Stimulated activated CD4-positive, alpha-beta T cell treated with anti-CD3 and anti-CD28 coated beads, TNF-alpha, amount 100 ng/mL, for 48 hours (primary cell): Measurements from ENCODE around the gene NFKBIB.
"Not testable (repeated sequence)": the region's sequence is repeated elsewhere in the genome, so short reads cannot be mapped to it uniquely, and the experiment has no call there.

Source experiments
- DNase-seq, 3 donors: peaks; one replicate each; pipeline ENCODE4 v3.0.0-alpha.2; 2020; ENCODE audit warnings: low read depth in 3 of 3

The NFKBIB gene

DNA sequence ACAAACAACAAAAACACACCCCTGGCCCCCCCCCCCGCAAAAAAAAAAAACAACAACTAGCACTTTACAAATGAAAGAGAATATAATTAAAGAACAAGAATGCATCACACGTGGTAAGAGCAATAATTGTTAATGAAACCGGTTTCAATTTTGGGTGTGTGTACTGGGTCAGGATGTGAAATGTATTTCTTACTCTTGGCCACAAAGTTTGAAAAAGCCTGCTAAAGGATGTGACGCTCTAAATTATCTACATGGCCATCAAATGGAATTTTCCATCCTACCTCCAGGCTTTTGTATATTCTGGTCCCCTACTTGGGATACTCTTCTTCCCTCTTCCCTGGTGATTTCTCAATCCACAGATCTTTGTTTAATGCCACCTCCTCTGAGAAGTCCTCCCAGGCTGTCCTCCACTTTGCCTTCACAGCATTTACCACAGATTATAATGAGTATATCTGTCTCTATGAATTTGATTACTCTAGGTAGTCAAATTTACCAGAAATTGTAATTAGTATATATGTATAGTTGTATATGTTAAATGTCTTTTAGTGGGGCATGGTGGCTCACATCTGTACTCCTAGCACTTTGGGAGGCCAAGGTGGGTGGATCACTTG, 28.7 kb downstream of the NFKBIB start:
- no peak for DNase-seq

DNA sequence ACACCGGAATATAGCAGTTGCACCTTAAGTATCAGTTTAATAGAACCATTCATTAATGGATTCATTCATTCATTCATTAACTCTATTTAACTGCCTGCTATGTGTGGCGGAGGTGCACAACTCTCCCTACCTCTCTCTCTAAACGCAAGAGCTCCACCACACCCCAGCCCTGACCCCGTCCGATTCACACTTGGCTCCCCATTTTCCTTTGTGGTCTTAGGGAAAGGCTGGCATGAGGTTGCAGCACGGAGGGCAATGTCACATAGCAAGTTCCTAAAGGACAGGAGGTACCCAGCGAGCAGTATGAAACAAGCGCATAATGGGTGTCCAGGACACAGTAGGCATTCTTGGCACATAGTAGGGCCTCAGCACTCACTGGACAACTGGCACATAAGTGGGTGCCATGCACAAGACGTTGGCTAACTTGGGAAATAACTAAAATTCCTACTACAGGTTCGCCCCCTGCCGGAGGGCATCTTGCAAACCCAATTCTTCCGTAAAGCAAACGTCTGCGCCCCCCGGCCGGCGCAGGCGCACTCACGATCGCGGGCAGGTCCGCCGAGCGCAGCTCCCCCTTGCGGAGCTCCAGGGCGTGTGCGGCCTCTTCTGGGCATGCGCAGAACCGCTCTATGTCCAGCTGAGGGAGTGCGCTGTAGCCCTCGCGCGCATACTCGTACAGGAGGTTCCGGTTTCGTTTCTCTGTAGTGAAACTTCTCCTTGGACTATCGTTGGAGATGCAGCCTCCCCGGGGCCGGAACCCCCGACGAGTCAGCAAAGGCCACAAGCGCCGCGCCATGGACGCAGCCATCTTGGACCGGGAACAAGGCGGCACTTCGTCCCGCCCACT, 30.4 kb downstream of the NFKBIB start, which contains the start of gene SARS2:
SARS2 (minus strand) TSS at position 835 of the 847 bp plus-strand sequence; CDS start at position 808, 27 bp downstream.
- DNase-seq: peak; percentile 81 to 84 (median 82)

DNA sequence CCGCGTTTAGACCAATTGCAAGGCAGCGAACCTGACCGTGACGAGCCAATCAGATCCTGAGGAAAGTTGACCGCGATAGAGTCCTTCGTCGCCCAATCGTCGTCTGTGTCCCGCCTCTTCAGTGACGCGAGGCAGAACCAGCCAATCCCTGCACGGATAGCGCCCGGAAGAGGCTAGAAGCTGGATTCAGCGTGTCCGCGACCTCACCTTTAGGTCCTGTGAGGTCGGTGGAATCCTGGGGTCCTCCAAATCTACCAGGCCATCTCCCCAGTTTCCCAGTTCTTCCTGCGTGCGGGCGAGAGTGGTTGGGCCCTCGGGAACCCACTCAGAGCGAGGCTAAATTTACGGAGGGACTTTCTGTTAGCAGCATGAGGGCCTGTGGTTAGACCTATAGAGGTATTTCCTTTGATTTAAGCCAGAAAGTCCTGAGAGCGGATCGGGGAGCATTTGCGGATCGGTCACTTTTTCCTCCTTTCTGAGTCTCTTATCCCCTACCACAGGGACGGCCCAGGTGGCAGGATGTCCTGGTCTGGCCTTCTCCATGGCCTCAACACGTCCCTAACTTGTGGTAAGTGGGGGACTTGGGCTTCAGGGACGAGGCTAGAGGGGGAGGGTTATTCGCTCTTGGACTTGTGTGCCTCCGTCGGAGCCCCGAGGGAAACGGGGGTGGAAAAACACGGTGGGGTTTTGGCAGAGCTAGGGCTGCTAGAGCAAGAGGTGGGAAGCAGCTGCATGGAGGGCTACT, 31.2 kb downstream of the NFKBIB start, which contains the start of gene MRPS12:
MRPS12 (plus strand) TSS at position 169 of the 745 bp plus-strand sequence; CDS start at position 520, 351 bp downstream.
- peak; percentile 96 to 98 (median 97) for DNase-seq

DNA sequence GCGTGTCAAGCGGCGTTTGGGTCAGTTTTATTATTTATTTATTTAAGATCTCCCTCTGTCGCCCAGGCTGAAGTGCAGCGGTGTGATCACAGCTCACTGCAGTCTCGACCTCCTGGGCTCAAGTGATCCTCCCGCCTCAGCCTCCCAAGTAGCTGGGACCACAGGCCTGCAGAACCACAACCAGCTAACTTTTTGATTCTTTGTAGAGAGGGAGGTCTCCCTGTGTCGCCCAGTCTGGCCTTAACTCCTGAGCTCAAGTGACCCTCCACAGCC, 31.7 kb downstream of the NFKBIB start:
- no peak for DNase-seq

DNA sequence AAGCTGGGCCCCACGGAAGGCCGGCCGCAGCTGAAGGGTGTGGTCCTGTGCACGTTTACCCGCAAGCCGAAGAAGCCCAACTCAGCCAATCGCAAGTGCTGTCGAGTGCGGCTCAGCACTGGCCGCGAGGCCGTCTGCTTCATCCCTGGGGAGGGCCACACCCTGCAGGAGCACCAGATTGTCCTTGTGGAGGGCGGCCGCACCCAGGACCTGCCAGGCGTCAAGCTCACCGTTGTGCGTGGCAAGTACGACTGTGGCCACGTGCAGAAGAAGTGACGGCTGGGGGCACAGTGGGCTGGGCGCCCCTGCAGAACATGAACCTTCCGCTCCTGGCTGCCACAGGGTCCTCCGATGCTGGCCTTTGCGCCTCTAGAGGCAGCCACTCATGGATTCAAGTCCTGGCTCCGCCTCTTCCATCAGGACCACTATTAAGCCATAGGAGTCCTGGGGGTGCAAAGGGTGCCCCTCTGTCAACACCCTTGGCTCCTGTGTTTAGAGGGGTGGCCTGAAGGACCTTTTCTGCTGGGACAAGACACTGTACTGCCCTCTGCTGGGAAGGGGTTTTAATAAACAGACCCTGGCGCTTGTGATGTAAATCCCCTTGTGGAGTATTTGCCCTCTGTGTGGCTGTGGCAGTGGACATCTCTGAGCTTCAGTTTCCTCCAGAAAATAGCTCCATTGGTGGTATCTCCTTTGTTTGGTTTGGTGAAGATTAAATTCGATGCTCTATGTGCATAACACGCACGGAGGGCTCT, 32.8 kb downstream of the NFKBIB start:
- peak in 2 of 3 donors; percentile 17 to 28 for DNase-seq

DNA sequence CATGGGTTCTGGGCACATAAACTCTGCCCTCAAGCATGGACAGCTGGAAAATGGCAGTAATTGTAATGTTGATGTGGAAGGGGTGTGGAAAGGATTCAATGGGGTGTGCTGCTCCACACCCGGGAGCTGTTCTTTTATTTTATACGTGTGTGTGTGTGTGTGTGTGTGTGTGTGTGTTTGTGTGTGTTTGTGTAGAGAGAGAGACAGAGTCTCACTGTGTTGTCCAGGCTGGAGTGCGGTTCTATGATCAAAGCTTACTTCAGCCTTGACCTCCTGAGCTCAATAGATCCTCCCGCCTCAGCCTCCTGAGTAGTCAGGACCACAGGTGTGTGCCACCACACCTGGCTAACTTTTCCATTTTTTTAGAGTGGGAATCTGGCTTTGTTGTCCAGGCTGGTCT, 33.8 kb downstream of the NFKBIB start:
- no peak for DNase-seq

DNA sequence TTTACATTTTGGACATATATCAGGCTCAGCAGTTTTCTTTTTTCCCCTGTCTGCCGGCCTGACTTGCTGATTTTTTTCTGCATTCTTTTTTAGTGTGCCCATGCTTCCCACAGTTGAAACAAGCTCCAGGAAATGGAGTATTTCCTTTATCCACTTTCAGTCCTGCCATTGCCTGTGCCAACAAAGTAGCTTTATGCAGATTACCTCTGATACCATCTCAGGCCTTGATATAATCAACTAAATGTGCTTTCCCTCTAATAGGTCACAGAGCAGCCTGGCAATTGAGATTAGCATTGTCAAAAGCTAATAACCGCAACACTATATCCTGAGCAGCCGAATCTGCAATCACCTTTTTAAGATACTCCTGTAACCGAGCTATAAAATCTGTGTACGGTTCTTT, 40.2 kb downstream of the NFKBIB start:
- DNase-seq: no peak

DNA sequence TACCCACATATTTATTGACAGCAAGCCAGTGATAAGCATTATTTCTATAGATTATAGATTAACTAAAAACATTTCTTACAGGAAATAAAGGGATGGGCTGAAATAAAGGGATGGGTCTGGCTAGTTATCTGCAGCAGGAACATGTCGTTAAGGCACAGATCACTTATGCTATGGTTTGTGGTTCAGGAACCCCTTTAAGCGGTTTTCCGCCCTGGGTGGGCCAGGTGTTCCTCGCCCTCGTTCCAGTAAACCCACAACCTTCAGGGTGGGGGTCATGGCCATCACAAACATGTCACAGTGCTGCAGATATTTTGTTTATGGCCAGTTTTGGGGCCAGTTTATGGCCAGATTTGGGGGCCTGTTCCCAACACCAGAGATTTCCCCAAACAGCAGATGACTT, 41.7 kb downstream of the NFKBIB start:
- not testable (repeated sequence) for DNase-seq

DNA sequence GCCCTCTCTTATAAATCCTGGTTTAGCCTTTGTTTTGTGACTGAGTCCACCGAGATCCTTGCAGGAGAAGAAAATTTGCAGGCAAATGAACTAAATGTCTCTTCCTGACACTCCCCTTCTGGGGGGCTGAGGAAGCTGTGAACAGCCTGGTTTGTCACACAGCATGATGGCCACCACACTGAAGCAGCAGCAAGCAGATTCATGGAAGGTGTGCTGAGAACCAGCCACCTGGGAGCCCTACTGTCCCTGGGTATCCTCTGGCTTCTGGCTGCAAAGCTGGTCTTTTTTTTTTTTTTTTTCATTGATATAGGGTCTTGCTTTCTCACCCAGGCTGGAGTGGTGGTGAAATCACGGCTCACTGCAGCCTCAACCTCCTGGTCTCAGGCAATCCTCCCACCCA, 42.2 kb downstream of the NFKBIB start:
- no peak for DNase-seq

DNA sequence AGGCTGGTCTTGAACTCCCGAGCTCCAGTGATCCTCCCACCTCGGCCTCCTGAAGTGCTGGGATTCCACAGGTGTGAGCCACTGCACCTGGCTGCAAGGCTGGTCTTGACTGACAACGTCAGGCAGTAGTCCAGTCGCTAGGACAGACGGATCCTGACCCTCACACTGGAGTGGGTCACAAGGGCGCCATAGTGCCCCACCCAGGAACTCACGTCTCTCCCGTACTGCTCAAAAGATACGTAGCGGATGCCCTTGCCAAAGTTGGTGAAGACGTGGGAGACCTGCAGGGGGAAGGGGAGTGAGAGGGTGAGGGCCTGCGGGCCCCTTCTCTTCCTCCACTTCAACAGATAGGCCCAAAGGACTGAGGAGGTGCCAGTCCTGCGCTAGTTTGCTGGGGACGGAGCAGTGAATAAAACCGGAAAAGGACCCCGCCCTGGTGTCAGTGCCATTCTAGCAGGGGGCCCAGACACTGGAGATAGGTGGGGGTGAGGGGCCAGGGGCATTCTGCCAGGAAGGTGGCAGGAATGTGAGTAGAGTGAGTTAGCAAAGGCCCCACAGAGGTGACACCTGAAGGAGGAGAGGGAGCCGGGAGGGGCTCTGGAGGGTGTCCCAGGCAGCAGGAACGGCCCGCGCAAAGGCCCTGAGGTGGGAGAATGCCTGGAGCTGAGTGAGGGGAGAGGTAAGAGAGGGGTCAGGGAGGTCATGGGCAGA, 42.9 kb downstream of the NFKBIB start:
- DNase-seq: no peak

DNA sequence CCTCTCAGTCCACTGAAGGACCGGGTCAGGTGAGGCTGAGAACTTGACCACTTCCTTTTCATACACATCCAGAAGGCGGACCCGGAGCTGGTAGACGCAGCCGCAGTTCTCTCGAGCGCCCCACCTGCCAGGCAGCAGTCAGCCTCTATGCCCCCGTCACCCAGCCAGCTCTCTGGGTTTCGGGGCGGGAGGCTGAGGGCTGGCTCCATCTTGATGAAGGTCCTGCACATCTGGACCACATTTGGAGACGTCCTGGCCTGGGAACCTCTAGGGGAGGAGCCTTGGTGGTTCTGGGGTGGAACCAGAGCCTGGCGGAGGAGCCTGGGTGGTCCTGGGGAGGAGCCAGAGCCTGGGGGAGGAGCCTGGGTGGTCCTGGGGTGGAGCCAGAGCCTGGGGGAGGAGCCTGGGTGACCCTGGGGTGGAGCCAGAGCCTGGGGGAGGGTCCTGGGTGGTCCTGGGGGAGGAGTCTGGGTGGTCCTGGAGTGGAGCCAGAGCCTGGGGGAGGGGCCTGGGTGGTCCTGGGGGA, 45.3 kb downstream of the NFKBIB start:
- DNase-seq: no peak

DNA sequence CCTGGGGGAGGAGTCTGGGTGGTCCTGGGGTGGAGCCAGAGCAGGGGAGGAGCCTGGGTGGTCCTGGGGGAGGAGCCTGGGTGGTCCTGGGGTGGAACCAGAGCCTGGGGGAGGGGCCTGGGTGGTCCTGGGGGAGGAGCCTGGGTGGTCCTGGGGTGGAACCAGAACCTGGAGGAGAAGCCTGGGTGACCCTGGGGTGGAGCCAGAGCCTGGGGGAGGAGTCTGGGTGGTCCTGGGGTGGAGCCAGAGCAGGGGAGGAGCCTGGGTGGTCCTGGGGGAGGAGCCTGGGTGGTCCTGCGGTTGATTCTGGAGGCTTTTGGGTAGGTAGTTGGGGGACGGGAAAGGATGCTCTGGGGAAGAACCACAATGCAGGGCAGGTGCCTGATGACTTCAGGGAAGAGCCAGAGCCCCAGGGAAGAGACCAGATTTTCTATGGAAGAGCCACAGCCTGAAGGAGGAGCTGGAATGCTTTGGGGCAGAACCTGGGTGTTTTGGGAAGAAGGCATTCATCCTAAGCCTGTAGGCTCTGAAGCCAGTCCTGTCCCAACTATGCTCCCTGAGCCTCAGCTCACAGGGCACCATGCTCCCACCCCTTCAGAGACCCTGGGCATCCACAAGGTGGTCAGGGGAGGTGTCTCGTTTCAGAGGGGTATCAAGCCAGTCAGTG, 45.9 kb downstream of the NFKBIB start:
- no peak for DNase-seq

DNA sequence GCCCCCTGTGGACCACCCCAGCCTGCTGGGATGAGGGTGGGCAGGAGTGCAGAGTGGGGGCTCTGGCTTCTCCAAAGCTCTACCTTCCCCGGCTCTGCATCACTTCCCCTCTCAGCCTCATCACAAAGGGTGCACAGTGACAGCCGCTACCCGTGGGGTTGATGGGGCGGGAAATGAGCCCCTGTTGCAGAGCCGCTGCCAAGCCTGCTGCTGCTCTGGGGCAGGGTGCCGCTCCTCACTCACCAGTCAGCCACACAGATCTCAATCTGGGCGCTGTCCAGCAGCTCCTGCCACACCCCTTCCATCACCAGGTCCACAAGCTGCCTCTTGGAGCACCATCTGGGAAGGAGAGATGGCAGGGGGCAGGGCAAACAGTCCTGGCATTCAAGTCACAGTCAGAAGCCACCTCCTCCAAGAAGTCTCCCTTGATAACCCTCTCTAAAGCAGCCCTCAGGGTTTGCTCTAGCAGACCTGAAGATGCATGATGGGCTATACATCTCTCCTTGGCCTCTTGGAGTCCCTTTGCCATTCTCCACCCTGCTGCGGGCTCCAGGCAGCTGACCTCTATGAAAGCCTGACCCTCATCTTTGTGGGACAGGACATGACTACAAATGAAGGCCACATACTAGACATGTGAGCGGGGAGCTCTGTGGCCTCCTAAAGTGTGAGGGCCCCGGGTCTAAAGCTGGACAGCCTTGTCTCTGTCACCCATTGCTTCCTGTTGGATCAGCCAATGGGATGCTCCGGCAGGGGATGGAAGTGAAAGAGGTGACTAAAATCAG, 46.7 kb downstream of the NFKBIB start:
- no peak for DNase-seq

DNA sequence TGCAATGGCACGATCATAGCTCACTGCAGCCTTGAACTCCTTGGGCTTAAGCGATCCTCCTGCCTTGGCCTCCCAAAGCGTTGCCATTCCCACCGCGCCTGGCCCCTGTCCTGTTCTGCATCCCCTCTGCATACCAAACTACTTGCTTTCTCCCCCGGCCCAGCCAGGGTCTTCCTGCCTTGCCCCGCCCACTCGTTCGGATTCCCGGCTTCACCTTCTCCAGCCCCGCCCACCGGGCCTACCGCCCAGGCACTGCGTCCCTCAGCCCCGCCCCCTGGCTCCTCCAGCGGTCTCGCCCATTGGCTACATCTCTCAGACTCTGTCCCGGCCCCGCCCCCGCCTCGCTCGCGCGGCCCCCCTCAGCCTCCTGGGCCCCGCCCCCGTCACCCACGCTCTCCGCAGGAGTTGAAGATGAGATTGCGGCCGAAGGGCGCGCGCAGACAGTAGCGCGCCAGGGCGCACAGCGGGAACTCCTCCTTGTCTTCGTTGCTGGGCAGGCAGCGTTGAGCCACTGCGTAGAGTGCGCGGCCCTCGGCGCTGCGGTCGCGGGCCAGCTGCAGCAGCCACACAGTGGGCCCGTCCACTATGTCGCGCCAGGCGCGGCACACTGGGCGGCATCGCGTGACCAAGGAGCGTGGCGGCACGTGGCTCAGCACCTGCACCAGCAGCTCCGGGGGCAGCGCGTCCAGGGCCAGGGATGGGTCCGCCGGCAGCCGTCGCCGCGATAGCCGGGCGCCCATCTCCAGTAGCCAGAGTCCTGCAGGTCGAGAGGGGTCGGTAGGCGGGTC, 50.0 kb downstream of the NFKBIB start:
- DNase-seq: peak; percentile 71 to 93 (median 83)

DNA sequence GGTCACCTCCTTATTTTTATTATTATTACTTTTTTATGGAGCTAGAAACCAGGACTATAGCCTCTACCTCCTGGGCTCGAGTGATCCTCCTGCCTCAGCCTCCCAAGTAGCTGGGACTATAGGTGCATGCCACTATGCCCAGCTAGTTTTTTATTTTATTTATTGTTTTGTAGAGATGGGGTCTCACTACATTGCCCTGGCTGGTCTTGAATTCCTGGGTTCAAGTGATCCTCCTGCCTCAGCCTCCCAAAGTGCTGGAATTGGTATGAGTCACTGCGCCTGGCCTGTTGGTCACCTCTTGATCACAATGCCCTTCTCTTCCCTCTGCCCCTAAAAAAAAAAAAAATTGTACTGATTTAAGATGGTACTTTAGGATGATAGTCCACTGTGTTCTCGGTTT, 51.4 kb downstream of the NFKBIB start:
- no peak for DNase-seq

DNA sequence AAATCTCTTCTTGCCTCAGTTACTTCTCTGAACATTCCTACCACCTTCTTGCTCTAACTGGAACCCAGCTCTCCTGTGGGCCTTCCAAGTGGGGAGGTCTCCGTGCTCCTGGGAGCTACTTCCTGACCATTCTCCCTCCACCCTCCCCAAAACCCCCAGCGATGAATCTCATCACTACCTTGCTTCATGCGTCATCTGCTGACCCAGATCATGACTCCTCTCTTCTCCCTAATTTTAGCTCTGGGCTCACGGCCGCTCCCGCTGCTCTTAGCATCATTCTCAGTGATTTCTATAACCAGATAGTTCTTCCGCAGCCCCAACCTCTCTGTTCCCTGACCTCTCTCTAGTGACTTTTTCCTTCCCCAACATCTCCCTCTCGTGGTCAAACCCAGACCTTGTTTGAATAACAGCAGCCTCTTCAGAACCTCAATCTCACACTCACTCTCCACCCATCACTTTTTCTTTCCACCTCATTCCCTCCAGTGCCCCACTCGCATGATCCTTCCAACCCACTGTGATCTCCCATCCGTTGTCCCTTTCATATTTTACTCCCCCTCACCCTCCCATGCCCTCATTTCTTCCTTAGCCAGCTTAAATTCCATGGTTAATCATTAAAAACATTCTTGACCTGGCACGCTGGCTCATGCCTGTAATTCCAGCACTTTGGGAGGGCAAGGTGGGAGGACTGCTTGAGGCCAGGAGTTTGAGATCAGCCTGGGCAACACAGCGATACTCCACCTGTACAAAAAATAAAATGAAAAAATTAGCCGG, 52.8 kb downstream of the NFKBIB start:
- DNase-seq: peak in 1 of 3 donors; percentile 32

DNA sequence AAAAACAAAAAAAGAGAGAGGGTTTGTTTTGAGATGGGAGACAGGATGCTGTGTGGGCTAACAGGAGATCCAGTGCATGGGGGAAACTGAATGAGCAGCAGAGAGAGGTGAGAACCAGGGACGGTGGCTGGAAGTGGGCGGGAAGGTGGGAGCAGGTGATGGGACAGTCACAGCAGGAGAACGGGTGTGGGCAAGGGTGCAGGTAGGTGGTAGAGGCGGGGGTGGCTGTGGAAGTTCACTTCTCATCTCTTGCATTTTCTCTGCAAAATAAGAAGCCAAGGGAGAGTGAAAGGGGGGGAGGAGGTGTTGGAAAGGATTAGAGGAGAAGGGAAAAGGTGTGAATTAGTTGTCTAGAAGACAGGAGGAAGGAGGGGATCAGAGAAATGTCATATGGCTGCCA, 53.9 kb downstream of the NFKBIB start:
- no peak for DNase-seq

DNA sequence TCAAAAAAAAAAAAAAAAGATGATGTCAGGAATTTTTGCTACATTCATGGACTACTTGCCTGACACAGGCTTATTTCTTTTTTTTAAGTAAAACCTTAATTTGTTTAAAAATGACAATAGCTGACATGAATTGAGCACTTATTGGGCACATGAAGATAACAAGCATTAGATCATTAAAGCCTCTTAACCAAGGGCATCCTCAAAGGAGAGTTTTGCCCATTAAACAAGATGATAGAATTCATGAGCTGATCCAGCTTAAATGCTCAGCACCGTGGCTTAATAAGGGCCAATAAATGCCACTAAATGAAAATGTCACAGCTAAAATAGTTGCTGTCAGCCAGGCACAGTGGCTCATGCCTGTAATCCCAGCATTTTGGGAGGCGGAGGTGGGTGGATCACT, 56.5 kb downstream of the NFKBIB start:
- no peak for DNase-seq
